HG02870 (cell line): ENCODE results near the gene NKX2-4.
"Not testable (repeated sequence)": the region's sequence is repeated elsewhere in the genome, so short reads cannot be mapped to it uniquely, and the experiment has no call there.

Experiments
- ATAC-seq: cut with Tn5 transposase; IDR thresholded peaks from one replicate; pipeline ENCODE4 v1.9.1; 2021; ENCODE audit warnings: mild to moderate bottlenecking, moderate library complexity; ENCODE audit not compliant: unreplicated experiment

The NKX2-4 gene

DNA sequence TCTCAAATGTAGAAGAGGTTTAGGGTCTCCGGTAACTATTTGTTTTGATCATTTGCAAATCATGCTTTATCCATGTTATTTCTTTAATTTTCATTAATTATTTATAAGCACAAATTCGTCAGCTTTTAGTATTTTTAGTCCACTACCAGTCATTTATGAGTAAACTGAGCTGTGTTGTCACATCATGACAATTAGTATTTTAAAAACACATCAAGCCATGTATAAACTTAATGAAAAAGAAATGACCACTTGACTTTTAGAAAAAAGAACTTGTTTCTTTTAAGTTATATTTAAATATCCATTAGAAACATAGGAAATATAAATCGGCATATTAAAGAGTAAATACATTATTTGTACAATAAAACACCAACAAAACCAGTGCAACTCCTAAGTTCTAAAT, 2.8 kb downstream of the NKX2-4 start:
- ATAC-seq, result no peak

DNA sequence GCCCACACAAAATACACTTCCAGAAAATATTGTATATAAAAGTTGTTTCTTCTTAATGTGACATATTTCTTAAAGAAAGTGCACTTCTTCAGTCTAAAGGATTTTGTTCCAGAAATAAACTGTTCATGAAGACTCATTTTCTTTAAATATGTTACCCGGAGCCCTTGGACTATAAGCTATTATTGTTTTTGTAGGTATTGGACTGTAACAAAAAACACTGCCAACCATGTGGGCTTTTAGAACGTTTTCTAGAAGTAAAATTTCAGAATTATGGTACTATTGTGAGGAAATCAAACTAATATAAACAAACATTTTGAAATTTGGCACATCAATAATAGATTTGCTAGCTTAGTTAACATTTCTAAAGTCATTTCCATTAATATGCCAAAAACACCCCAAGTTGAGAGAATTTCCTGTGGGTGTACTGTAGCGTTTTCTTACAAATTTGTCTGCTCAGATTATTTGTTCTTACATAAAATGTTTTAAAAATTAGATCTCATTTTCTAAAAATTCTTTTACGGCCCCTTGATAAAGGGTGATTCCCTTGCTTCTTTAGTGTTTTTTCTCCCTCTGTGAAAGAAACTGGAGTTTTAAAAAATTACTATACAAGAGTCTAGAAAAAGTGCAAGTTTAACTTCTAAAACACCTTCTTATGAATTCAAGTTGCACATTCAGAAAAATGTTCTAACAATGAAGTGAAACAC, 3.4 kb downstream of the NKX2-4 start:
- no peak for ATAC-seq

DNA sequence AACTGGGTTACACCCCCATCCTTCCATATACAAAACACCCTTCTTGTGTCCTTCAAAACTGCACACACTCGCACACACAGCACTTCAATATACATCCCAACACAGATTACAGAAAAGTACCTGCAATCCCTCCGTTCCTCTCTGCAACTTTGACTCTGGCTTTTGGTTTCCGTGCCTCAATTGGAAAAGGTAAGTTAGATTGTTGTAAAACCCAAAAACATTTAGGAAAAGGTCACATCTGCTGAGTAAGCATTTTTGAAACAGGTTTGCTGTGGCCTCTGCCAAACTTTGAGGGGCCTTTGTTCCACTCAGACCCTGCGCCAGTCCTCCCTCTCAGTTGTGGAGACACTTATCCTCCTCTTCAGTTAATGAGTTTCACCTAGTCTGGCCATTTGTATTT, 4.2 kb downstream of the NKX2-4 start:
- no peak for ATAC-seq

DNA sequence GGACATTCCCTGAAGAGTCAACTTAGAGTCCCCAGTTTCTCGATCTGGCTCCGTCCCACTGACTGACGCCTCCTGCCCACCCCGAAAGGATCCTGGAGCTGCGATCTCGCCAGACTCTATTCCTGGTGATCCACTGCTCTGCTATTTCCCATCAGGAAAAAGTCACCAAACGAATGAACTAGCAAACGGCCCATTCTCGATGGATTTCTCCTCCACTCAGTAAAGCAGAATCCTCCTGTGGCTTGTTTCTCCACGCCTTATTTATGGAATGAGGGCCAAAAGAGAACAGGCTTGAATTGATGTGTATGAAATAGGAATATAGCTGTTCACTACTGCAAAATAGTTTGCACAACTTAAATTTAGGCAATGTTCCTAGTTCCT, 5.4 kb downstream of the NKX2-4 start:
- no peak for ATAC-seq

DNA sequence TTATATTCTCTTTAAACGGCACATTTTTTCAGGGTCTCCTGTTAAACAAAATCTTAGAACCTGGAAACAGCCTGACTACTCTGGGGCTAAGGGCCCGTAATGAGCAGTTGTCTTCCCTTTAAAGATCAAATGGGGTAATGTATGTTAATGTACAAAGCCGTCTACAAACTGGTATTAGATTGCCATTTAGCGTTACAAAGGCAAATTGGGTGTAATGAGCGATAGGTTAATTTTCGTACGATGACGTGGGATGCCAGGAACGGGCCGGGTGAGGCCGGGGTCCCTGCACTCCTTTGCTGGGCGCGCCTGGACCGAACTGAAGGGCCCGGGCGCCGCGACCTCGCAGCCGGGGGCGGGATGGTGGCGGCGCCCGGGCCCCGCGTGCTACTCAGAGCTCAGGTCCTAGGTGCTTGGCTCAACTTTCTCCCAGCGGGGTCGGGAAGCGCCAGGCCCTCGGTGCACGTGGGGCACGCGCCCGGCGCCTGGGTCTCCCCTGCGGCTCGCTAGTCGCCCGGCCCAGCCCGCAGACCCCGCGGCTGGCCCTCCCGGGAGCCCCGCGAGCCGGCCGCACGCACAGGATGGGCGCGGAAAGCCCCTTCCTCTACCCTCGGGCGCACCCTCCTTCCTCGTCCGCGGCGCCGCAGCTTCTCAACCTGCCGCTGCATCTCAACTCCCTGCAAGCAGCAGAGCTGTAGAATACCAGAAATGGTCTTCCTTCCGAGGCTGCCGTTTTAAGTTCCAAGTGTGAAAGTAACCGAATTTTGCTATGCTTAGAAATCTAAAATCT, 5.9 kb downstream of the NKX2-4 start:
- ATAC-seq, result no peak

DNA sequence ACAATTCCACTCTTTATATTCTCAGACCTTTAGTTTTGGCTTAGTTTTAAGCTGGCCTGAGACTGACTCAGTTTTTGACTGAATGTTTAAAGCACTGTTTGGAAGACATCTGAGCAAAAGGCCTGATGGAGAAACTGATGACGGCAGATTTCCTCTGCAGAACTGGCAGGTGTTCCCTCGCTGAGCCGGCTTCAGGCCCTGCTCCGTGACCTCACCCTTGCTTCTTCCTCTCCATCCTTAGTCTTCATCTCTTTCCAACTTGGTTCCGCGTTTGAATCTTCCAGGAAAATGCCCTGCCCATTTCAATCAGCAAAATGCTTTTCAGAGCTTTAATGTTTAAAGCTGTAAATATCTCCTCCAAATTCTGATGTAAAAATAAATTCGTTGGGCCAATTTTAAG, 6.6 kb downstream of the NKX2-4 start:
- ATAC-seq, result no peak

DNA sequence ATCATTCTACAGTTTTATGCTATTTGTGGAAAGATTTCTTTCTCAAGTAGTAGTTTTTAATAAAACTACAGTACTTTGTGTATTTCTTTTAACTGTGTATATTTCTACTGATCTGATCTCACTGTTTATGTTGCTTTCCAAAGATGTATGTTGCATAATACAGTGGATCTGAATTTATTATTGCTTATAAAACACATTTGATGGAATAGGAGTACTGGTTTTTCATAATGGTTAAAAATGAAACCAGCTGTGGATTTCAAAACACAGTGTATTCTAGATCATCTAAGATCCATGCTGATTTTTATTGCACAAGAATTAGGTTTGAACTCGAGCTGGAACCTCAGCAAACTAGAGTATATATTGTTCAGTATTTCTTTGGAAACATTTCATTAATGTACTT, 8.0 kb downstream of the NKX2-4 start:
- ATAC-seq, result no peak

DNA sequence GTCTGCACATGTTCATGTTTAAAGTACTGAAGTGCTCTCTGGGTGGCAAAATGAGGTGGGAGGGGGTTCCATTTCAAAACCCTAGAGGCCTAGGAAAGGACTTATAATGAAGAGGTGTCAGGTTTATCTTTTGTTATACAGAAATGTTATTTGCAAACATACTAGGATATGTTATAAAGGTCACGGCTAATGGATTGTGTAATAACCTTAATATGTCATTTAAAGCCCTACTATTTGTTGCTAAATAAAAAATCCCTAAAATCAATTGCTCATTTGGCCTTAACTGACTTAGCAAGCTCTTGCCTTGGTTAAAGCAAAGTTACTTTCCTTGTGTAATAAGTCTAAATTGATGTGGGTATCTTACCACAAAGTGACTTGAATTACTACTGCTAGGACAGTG, 8.8 kb downstream of the NKX2-4 start:
- ATAC-seq, result no peak

DNA sequence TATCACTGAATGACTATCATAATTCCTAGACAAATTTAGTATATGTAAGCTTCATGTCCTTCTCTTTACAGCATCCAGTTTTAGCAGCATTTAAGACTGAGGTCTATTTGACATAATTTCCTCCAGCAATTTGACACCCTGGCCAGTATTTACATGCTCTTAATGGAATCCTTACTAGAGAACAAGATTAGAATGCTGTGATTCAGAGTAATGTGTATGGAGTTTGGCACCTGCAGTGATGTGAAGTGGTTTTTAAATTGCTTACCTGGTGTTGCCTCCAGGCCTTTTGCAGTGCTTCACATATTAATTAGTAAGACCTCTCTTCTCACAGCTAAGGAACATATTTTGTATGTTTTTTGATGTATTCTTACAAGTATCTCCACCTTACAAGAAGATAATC, 9.8 kb downstream of the NKX2-4 start:
- ATAC-seq, result no peak

DNA sequence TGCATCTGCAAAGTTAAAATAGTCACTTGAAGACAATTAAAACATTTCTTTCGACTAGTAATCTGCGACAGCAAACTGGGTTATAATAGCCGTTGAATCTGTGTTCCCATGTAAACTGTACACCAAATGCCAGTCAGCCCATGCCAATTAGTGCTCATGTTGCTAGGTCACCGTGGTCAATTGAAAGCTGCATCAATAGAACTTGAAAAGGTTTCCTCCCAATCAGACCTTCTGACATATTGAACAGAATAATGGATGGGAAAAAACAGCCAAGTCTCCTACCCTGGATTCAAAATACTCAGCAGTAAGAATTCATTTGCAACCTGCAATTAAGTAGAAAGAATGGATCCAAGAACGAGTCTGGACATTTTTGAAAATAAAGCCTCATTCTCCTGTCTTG, 11.2 kb downstream of the NKX2-4 start:
- no peak for ATAC-seq

DNA sequence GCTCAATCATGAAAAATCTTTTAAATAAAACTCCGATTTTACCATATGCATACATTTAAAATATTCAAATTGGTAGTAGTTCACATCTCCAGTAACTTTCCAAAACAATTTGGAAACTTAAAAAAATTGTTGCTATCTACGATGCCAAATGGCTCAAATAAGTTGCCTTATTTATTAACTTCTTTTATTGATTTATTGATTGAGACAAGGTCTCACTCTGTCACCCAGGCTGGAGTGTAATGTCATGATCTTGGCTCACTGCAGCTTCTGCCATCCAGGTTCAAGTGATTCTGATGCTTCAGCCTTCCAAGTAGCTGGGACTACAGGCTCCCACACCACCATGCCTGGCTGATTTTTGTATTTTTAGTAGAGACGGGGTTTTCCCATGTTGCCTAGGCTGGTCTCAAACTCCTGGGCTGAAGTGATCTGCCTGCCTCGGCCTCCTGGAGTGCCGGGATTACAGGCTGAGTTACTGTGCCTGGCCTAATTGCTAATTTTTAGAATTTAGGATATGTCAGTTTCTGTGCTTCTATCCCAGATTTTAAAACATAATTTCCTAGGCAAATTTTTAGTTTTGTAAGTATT, 12.9 kb downstream of the NKX2-4 start:
- ATAC-seq, result no peak

DNA sequence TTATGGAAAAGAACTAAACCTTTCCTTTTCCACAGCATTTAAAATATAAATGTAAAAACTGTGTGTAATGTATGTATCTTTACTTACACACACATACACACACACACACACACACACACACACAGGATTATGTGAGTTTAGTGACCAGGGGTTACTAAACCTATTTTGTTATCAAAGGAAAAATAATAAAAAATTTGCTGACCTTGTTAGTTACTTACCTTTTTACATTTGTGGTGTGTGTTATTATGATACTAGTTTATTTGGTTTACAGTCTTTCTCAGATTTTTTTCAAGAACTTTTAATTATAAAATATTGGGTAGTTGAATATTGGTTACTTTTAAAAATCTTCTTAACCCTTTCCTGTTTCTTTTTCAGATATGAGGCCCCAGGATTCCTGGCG, 15.7 kb downstream of the NKX2-4 start:
- no peak for ATAC-seq

DNA sequence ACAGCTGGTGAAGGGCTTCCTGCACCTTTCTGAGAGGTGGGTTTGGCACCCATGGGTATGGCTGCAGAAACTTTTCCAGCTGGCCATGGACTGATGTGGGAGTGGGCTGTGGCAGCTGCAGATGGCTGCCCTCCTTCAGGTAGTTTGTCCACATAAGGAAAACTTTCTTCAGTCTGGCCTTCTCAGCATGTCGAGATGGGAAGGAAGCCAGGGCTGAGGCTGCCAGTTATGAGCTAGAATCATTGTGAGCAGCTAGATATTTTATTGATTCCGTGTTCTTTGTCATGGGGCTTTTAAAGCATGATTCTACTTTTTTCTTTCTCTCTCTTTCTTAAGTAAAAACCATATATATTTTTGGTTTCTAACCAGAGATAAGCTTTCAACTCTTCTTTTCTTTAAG, 16.6 kb downstream of the NKX2-4 start:
- ATAC-seq, result no peak

DNA sequence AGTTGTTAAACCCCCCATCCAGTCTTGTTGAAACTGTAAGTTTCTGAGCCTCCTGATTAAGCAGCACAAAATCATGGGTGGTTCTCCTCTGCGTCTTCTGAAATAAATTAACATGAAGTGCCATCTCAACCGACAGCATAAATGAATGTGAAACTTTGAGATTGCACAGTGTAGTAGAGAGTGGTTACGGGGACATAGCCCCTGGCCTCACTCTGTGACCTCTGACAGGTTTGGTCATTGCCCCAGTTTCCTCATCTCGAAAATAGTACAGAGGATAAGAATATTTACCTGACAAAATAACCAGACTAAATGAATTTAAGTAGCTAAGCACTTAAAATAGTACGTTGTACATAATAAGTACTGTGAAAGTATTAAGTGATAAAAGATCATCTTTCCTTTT, 19.1 kb downstream of the NKX2-4 start:
- ATAC-seq, result no peak

DNA sequence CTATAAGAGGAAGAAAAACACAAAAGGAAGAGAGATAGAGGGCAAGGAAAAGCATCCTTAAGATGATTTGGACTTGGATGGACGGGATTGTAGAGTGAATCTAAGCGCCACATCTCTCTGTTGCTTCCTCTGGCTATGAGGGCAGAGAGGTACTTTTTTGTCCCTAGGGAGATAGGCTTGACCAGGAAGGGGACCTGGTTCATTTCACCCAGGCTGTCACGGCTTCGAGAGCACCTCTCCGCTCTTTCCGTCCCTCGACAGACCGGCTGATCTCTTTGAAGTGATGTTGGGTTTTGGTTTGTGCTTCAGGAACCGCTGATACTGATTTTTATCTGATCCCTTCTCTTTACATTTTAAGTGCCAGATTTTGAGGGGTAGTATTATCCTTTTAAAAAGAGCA, 19.6 kb downstream of the NKX2-4 start:
- ATAC-seq, result no peak

DNA sequence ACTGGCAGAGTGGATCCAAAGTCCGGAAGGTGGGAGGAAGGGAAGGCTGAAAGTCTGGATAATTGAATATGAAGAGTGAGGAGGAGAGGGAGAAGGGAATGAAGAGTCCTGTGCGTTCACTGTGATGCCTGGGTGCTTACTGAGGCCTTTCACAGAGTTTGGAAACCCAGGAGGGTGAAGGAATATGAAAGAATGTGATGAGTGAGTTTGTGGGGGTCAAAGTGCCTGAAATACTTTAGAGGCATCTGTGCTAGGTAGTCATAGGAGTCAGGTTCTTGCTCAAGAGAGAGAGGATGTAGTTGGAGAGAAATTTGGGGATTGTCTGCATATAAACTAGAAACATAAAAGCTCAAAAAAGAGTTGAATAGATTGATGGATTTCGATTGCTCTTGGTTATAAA, 20.7 kb downstream of the NKX2-4 start:
- ATAC-seq, result no peak

DNA sequence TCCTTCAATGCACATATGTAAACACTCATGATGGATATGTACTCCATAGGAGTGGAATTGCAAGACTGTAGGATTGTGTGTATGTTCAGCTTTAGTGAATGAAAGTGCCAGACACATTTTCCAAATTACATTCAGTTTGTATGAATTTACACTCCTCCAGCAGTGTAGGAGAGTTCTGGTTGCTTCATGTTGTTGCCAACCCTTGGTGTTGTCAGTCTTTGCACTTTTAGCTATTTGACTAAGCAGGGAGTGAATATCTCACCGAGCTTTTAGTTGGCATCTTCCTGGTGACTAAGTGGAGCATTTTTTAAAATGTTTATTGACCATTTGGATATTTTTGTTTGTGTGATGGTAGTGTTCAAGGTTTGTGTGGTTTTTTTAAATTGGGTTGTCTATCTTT, 23.9 kb downstream of the NKX2-4 start:
- ATAC-seq, result no peak

DNA sequence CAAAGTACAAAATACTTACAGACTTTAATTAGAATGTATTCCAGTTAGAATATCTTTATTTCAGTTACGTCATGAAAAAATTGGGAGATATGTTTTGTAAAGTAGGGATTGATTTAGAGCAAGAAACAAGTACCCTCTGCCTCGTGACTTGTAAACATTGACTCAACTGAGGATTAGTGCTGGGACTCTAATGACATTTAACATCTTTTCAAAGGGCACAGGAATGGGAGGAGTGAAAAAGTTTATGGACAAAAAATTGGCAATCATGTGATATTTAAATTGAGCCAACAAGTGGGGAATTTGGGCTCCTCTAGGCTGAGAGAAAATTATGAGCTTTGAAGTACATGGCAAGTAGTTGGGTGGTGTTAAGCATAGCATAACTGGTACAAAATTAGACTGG, 25.3 kb downstream of the NKX2-4 start:
- ATAC-seq, result no peak

DNA sequence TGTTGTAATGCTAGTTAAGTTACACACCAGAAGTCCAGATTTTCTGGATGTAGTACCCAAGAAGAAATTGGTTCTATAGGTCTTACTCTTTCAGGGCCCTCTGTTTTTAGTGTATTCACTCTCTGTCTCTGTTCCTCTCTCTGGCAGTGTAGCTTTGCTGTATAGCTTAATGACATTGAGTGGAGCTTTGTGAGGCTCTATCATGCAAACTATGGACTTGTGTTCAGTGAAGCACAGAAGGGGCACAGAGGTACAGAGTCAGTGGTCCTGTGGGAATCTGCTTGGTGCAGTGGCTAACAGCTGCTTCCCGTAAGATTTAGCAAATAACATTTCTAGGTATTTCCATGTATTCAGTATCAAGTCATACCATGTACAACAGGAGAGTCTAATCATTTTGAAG, 26.1 kb downstream of the NKX2-4 start:
- ATAC-seq, result no peak

DNA sequence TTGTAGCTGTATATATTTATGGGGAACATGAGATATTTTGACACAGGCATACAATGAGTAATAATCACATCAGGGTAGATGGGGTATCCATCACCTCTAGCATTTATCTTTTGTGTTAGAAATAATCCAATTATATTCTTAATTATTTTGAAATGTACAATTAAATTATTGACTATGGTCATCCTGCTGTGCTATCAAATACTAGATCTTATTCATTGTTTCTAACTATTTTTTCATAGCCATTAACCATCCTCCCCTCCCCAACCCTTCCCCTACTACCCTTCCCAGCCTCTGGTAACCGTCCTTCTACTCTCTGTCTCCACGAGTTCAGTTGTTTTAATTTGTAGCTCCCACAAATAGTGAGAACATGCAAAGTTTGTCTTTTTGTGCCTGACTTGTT, 28.5 kb downstream of the NKX2-4 start:
- ATAC-seq, result no peak

DNA sequence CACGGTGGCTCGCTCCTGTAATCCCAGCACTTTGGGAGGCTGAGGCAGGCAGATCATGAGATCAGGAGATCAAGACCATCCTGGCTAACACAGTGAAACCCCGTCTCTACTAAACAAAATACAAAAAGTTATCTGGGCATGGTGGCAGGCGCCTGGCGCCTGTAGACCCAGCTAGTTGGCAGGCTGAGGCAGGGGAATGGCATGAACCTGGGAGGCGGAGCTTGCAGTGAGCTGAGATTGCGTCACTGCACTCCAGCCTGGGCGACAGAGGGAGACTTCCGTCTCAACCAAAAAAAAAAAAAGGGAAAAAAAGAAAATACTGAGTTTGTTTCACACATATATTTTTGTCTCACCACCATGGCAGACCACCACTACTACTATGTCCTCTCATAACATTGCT, 31.1 kb downstream of the NKX2-4 start:
- ATAC-seq, result not testable (repeated sequence)

DNA sequence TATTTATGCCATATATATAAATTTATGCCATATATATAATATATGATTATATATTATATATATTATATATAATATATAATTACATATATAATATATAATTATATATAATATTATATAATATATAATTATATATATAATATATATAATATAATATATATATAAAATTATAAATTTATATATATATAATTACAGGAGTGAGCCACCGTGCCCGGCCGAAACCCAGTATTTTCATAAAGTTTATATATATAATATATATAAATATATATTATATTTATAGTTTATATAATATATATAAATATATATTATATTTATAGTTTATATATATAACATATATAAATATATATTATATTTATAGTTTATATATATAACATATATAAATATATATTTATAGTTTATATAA, 31.6 kb downstream of the NKX2-4 start:
- no peak for ATAC-seq
